ENCODE results near the gene THRB. TPM values are rescaled to one million over a fixed set of nuclear protein-coding genes. Genes with fewer than 3 reads are reported as not detected.

The THRB gene
- total RNA-seq, 3 donors from 2014 or later = 25.1 to 75.5 (median 59.8) TPM

DNA sequence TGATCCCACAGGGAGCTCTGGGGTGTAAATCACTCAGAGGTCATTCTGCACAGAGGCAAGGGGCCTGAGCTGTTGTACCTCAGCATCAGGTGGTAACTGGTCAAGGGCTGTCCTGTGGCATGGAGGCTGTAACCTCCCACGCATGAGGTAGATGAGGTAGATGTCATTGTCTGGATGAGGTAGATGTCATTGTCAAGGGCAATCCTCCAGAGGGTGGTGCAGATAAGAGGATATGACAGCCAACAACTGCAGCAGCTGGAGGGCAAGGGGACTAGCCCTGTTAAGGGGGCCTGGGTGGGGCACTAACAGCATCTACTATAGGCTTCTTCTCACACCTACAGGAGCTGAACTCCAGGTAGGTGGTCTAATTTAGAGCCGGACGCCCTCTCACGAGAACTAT lies 55.6 kb downstream of the THRB start:
- intact Hi-C loops (cut with DNase I, micrococcal nuclease) = no loop called here
- no peak for DNase-seq
- Histone ChIP-seq H3K9me3 (no peaks in the 10 kb centered on the region), H3K36me3 (ENCODE audit: low read depth) (no peaks in the 10 kb centered on the region), H3K4me1 (ENCODE audit: low read depth) (peaks cover 21% of the 10 kb centered on the region), H3K4me3 (no peak overlapping the region)
- ATAC-seq = no peak
- no peak for TF ChIP-seq CTCF (IDR thresholded peaks at IDR 0.05)

DNA sequence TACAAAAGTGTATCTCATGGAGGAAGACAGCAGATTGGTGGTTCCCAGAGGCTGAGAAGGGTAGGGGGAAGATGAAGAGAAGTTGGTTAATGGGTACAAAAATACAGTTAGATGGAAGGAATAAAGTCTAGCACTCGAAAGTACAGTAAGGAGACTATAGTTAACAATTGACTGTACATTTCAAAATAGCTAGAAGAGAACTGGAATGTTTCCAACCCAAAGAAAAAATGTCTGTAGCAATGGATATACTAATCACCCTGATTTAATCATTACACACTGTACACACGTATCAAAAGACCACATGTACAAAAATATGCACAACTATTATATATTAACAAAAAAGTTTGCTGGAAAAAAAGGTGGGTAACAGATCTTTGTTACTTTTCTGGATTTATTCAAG lies 57.3 kb downstream of the THRB start:
- H3K4me3 ChIP-seq = no peak overlapping the region
- H3K36me3 ChIP-seq (ENCODE audit: low read depth) = no peaks in the 10 kb centered on the region
- ATAC-seq (no peak), DNase-seq (no peak)
- no peak for TF ChIP-seq CTCF (IDR thresholded peaks at IDR 0.05)
- no peaks in the 10 kb centered on the region for H3K9me3 ChIP-seq
- H3K4me1 ChIP-seq (ENCODE audit: low read depth) = peaks cover 27% of the 10 kb centered on the region
- intact Hi-C loops (cut with DNase I, micrococcal nuclease) = no loop called here

DNA sequence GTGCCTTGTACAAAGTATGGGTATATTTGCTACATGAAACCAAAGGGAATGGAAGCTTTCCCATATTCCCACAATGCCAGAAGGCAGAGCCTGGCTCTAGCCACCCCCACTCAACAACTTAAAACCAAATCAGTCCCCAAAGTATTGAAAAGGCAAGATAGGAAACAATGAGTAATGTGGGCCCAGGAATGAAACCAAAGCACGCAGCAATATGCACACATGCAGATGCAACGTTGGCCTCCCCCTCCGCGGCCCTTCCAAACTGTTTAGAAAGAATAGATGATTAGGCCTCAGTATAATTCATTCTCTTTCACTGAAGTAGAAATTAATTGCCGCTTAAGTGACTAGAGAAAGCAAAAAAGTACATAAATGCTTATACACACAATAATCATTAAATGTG lies 59.1 kb downstream of the THRB start:
- peaks cover 27% of the 10 kb centered on the region for H3K4me1 ChIP-seq (ENCODE audit: low read depth)
- no peak for ATAC-seq
- H3K9me3 ChIP-seq = no peaks in the 10 kb centered on the region
- TF ChIP-seq CTCF (IDR thresholded peaks at IDR 0.05) = no peak
- intact Hi-C loops (cut with DNase I, micrococcal nuclease) = no loop called here
- DNase-seq = no peak
- H3K36me3 ChIP-seq (ENCODE audit: low read depth) = no peaks in the 10 kb centered on the region
- H3K4me3 ChIP-seq = no peak overlapping the region

DNA sequence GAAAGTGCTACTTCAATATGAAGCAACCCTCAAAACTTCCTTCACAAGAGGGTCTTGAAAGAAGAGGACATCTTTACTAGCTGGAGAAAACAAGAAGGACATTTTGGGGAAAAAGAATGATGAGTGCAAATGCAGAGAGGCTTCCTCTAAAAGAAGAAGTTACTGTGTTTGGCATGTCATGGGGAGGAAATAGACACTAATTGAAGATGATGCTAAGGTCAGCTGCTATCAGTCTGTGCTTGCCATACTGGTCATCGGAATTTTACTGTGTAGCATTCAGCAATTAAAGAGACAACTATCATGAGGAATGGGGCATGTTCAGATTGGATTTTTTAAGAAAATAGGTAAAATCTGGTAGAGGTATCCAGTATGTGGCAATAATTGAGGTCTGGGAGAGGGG lies 60.0 kb downstream of the THRB start:
- ATAC-seq (no peak), DNase-seq (no peak)
- no peaks in the 10 kb centered on the region for H3K36me3 ChIP-seq (ENCODE audit: low read depth)
- peaks cover 27% of the 10 kb centered on the region for H3K4me1 ChIP-seq (ENCODE audit: low read depth)
- intact Hi-C loops (cut with DNase I, micrococcal nuclease) = no loop called here
- no peaks in the 10 kb centered on the region for H3K9me3 ChIP-seq
- no peak overlapping the region for H3K4me3 ChIP-seq
- TF ChIP-seq CTCF (IDR thresholded peaks at IDR 0.05) = no peak

DNA sequence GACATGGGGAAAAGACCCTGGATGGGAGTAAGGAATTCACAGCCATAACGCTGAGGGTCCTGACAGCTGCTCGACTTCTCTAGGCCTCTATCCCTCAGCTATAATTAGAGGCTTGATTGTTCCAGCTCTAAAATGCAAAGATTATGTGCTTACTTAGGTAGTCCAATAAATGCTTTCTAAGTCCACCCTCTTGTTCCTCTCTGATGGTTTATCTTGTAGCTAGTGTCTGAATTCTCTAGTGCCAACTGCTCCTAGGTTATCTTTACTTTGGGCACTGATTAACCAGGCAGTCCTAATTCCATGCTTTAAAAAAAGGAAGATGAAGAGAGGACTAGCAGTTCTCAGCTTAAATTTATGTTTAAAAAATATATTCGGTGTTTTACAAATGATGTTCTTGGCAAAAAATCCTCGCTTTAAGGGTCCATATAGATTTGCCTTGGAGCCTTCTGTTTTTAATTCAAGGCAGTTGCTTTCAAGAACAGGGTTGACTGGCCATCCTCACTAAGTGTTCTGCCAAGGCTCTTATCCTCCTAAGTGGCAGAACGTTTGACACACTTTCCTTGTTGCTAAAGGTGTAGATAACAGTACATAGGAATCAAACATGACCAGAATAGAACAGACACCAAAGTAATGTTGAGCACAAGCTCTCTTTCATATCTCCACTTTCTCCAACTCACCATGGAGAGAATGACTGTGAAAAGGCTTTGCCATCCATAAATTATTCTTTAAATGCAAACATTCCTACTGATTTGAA lies 60.6 kb downstream of the THRB start:
- DNase-seq = no peak
- ATAC-seq = peak; percentile 65
- peaks cover 27% of the 10 kb centered on the region for H3K4me1 ChIP-seq (ENCODE audit: low read depth)
- TF ChIP-seq CTCF (IDR thresholded peaks at IDR 0.05) = no peak
- intact Hi-C loops (cut with DNase I, micrococcal nuclease) = no loop called here
- H3K4me3 ChIP-seq = no peak overlapping the region
- H3K9me3 ChIP-seq = no peaks in the 10 kb centered on the region
- H3K36me3 ChIP-seq (ENCODE audit: low read depth) = no peaks in the 10 kb centered on the region

GRCh38 chr3:24432989-24433388 lies 61.7 kb downstream of the THRB start:
- no peak for DNase-seq
- TF ChIP-seq CTCF (IDR thresholded peaks at IDR 0.05) = no peak
- Histone ChIP-seq H3K36me3 (ENCODE audit: low read depth) (no peaks in the 10 kb centered on the region), H3K9me3 (no peaks in the 10 kb centered on the region), H3K4me3 (no peak overlapping the region), H3K4me1 (ENCODE audit: low read depth) (peaks cover 27% of the 10 kb centered on the region)
- intact Hi-C loops (cut with DNase I, micrococcal nuclease) = no loop called here
- ATAC-seq = no peak
